Neural progenitor cell (in vitro differentiated cells): ENCODE data around the gene SBSN. TPM values are rescaled to one million over a fixed set of nuclear protein-coding genes. Genes with fewer than 3 reads are reported as not detected.
A peak's percentile ranks its signal among the peaks of the same experiment; 100 is the strongest.

Source experiments
- DNase-seq: peaks from one replicate; pipeline ENCODE4 v3.0.0-alpha.2; 2016; ENCODE audit warnings: low spot score
- H2AFZ ChIP-seq: fragments of 200-600 bp; sonication (generic); replicated peaks from 2 replicates; pipeline ENCODE4 v1.6.1; 2016; ENCODE audit warnings: antibody characterized with exemption
- H3F3A ChIP-seq: fragments of 200-600 bp; sonication (generic); 2 replicates; pipeline ENCODE4 v1.6.1; 2016; ENCODE audit warnings: antibody characterized with exemption, low read depth
- H3K27ac ChIP-seq: fragments of 200-600 bp; sonication (generic); 2 replicates; pipeline ENCODE4 v1.5.1; 2016; ENCODE audit warnings: mild to moderate bottlenecking
- H3K27me3 ChIP-seq: fragments of 200-600 bp; sonication (generic); 2 replicates; pipeline ENCODE4 v1.6.1; 2016; ENCODE audit warnings: mild to moderate bottlenecking, moderate library complexity
- H3K36me3 ChIP-seq: fragments of 200-600 bp; sonication (generic); 2 replicates; pipeline ENCODE4 v1.5.1; 2016
- H3K4me1 ChIP-seq: fragments of 200-600 bp; sonication (generic); 2 replicates; pipeline ENCODE4 v1.6.1; 2016; ENCODE audit warnings: mixed run types
- H3K4me2 ChIP-seq: fragments of 200-600 bp; sonication (generic); 2 replicates; pipeline ENCODE4 v1.6.1; 2016
- H3K4me3 ChIP-seq: fragments of 200-600 bp; sonication (generic); 2 replicates; pipeline ENCODE4 v1.5.1; 2016
- H3K79me2 ChIP-seq: fragments of 200-600 bp; sonication (generic); 2 replicates; pipeline ENCODE4 v1.6.1; 2016; ENCODE audit warnings: low read depth
- H3K9ac ChIP-seq: fragments of 200-600 bp; sonication (generic); 2 replicates; pipeline ENCODE4 v1.6.1; 2016
- H3K9me3 ChIP-seq: fragments of 200-600 bp; sonication (generic); 2 replicates; pipeline ENCODE4 v1.5.1; 2016; ENCODE audit warnings: low read depth
- H4K20me1 ChIP-seq: fragments of 200-600 bp; sonication (generic); 2 replicates; pipeline ENCODE4 v1.6.1; 2016; ENCODE audit warnings: low read depth
- H3K27ac Mint-ChIP-seq: 3 replicates; pipeline ENCODE4 v1.8.0; 2021; ENCODE audit warnings: mixed read lengths
- H3K27me3 Mint-ChIP-seq: 2 replicates; pipeline ENCODE4 v1.8.0; 2022; ENCODE audit warnings: low read depth, mild to moderate bottlenecking, inconsistent platforms, moderate library complexity, mixed read lengths; ENCODE audit not compliant: insufficient read depth
- H3K36me3 Mint-ChIP-seq: 3 replicates; pipeline ENCODE4 v1.8.0; 2021; ENCODE audit warnings: mixed read lengths
- H3K4me1 Mint-ChIP-seq: 3 replicates; pipeline ENCODE4 v1.8.0; 2021; ENCODE audit warnings: mixed read lengths
- H3K4me3 Mint-ChIP-seq: 3 replicates; pipeline ENCODE4 v1.8.0; 2021; ENCODE audit warnings: mild to moderate bottlenecking, moderate library complexity, mixed read lengths
- H3K9me3 Mint-ChIP-seq: 3 replicates; pipeline ENCODE4 v1.8.0; 2020; ENCODE audit warnings: mixed read lengths
- EZH2 ChIP-seq: fragments of 200-600 bp; sonication (generic); IDR thresholded peaks from 2 replicates; pipeline ENCODE4 v1.6.1; 2017; ENCODE audit warnings: antibody characterized with exemption, mild to moderate bottlenecking, moderate library complexity
- EZH2phosphoT487 ChIP-seq: fragments of 200-600 bp; sonication (generic); IDR thresholded peaks from 2 replicates; pipeline ENCODE4 v1.6.1; 2017; ENCODE audit warnings: antibody characterized with exemption
- total RNA-seq: library from RNA; depleted of rRNA; stranded (reverse); fragments of >200 nt; gene quantifications from 2 replicates; pipeline ENCODE4 v1.2.3, GENCODE V29; 2015; ENCODE audit warnings: low replicate concordance
- TF ChIP-seq, protein P1 (sequence below): fragments of 200-600 bp; sonication (generic); IDR thresholded peaks from 2 replicates; pipeline ENCODE4 v1.5.1; 2017; ENCODE audit warnings: antibody characterized with exemption, mild to moderate bottlenecking

The SBSN gene
- total RNA-seq, 1 donor from 2014 or later, result not detected

DNA sequence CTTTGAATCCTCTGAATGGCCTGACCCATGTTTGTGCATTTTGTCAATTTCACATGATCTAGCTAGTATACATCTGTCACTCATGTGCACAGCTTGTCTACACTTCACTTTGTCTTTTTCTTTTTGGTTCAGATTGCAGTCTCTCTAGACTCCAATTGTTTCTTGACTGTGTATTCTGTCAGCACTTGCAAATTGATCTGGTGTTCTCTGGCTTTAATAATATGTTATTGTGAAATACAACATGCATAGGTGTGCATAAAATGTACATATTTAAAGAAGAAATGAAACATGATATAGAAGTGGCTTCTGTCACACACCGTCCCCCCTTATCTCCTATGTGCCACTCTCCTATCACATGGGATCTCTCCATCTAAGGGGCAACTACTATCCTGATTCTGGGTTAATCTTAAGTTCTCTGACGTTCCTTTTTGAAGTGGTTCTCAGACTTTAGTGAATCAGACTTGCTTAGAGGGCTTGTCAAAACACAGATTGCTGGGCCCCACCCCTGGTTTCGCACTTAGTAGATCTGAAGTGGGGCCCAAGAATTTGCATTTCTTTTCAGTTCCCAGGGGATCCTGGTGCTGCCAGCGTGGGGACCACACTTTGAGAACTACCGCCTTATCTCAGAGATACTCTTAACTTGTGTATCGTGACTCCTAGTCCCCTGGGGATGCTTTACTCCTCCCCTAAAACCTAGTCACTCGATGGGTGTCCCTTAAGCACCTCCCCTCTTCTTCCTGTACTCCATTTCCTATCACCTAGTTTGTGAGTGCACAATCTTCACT is 43.7 kb downstream of the SBSN start:
- H3K27me3 ChIP-seq, result no peaks in the 10 kb centered on the region
- H3K9me3 ChIP-seq, result no peaks in the 10 kb centered on the region
- no peak for DNase-seq
- no peak overlapping the region for H3K9ac ChIP-seq
- H2AFZ ChIP-seq, result no peak overlapping the region
- H3K27ac ChIP-seq, result no peak overlapping the region
- no peak overlapping the region for H3K4me3 ChIP-seq
- no peak for TF ChIP-seq EZH2
- TF ChIP-seq EZH2phosphoT487, result no peak
- TF ChIP-seq, protein P1, sequence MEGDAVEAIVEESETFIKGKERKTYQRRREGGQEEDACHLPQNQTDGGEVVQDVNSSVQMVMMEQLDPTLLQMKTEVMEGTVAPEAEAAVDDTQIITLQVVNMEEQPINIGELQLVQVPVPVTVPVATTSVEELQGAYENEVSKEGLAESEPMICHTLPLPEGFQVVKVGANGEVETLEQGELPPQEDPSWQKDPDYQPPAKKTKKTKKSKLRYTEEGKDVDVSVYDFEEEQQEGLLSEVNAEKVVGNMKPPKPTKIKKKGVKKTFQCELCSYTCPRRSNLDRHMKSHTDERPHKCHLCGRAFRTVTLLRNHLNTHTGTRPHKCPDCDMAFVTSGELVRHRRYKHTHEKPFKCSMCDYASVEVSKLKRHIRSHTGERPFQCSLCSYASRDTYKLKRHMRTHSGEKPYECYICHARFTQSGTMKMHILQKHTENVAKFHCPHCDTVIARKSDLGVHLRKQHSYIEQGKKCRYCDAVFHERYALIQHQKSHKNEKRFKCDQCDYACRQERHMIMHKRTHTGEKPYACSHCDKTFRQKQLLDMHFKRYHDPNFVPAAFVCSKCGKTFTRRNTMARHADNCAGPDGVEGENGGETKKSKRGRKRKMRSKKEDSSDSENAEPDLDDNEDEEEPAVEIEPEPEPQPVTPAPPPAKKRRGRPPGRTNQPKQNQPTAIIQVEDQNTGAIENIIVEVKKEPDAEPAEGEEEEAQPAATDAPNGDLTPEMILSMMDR, result no peak
- no peaks in the 10 kb centered on the region for H4K20me1 ChIP-seq
- Mint-ChIP-seq H3K4me1 (no peaks in the 10 kb centered on the region), H3K27me3 (peaks cover 8% of the 10 kb centered on the region), H3K4me3 (no peak overlapping the region), H3K9me3 (no peaks in the 10 kb centered on the region), H3K36me3 (no peaks in the 10 kb centered on the region), H3K27ac (no peak overlapping the region)
- H3F3A ChIP-seq, result no peaks in the 10 kb centered on the region
- no peaks in the 10 kb centered on the region for H3K79me2 ChIP-seq
- H3K4me2 ChIP-seq, result no peak overlapping the region
- H3K4me1 ChIP-seq, result no peaks in the 10 kb centered on the region
- H3K36me3 ChIP-seq, result no peaks in the 10 kb centered on the region

DNA sequence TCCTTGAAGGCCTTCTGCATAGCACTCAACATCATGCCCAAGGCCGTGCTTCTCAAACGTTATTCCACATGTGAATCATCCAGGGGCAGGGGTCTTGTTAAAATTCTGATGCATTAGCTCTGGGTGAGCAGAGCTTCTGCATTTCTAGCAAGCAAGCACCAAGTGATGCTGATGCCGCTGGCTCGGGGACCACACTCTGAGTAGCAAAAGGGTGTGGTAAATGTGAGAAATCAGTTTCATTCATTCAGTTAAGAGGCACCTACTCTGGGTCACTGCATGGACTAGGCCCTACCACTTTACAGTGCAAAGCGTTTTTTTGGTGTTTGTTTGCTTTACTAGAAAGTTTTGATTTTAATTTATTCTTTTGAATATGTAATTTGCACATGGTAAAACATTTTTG is 45.0 kb downstream of the SBSN start:
- no peaks in the 10 kb centered on the region for H3K79me2 ChIP-seq

DNA sequence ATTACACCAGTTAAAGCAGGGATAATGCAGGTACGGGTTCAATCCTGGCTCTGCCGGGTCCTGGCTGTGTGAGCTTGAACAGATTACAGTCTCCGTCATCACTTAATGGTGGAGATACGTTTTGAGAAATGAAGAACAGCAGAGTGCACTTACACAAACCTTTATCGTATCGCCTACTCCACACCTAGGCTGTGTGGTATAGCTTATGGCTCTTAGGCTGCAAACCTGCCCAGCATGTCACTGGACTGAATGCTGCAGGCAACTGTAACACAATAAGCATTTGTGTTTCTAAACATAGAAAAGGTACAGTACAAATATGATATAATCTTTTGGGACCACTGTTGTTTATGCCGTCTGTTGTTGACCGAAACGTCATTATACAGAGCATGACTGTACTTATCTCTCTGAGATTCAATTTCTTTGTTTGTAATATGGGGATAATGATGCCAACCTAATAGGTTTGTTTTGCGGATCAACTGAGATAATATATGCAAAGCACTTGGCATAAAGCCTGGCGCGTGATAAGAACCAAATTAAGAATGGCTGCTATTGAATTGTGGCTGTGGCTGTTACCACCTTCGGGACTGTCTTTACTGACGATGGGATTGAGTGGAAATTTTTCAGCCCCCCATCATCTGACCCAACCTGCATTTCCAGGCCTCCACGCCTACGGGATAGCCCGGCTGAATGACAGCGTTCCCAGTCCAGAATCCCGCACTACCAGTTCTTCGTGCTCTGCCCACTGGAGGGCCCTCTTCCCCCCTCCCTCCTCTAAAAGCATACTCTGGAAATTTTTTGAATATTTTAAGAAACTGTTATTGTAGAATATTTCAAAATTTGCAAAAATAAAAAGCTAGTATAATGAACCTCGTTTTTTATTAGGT is 49.1 kb downstream of the SBSN start:
- no peaks in the 10 kb centered on the region for H3K79me2 ChIP-seq
- H3K9me3 ChIP-seq, result no peaks in the 10 kb centered on the region
- H3K4me3 Mint-ChIP-seq, result no peak overlapping the region
- no peaks in the 10 kb centered on the region for H3K36me3 ChIP-seq
- H2AFZ ChIP-seq, result no peak overlapping the region
- H3K4me2 ChIP-seq, result no peak overlapping the region
- H3K36me3 Mint-ChIP-seq, result no peaks in the 10 kb centered on the region
- no peaks in the 10 kb centered on the region for H3K4me1 Mint-ChIP-seq
- H3K27me3 Mint-ChIP-seq, result peaks cover 7% of the 10 kb centered on the region
- H4K20me1 ChIP-seq, result no peaks in the 10 kb centered on the region
- no peaks in the 10 kb centered on the region for H3F3A ChIP-seq
- no peak overlapping the region for H3K27ac ChIP-seq
- H3K9me3 Mint-ChIP-seq, result no peaks in the 10 kb centered on the region
- no peaks in the 10 kb centered on the region for H3K27me3 ChIP-seq
- H3K9ac ChIP-seq, result no peak overlapping the region
- no peak overlapping the region for H3K27ac Mint-ChIP-seq
- no peaks in the 10 kb centered on the region for H3K4me1 ChIP-seq
- TF ChIP-seq, protein P1, result peak; percentile 33
- no peak for TF ChIP-seq EZH2phosphoT487
- no peak for DNase-seq
- no peak overlapping the region for H3K4me3 ChIP-seq

More for the DNA sequence above, 45.0 kb downstream of the SBSN start:
- Histone ChIP-seq H3K36me3 (no peaks in the 10 kb centered on the region), H3K27ac (no peak overlapping the region), H3K4me3 (no peak overlapping the region), H3K9me3 (no peaks in the 10 kb centered on the region), H3K9ac (no peak overlapping the region), H3K4me2 (no peak overlapping the region), H3F3A (no peaks in the 10 kb centered on the region), H4K20me1 (no peaks in the 10 kb centered on the region), H3K4me1 (no peaks in the 10 kb centered on the region), H2AFZ (no peak overlapping the region), H3K27me3 (no peaks in the 10 kb centered on the region)
- H3K9me3 Mint-ChIP-seq, result no peaks in the 10 kb centered on the region
- no peak overlapping the region for H3K27ac Mint-ChIP-seq
- no peaks in the 10 kb centered on the region for H3K36me3 Mint-ChIP-seq
- H3K27me3 Mint-ChIP-seq, result peaks cover 8% of the 10 kb centered on the region
- no peaks in the 10 kb centered on the region for H3K4me1 Mint-ChIP-seq
- no peak for DNase-seq
- TF ChIP-seq EZH2 (no peak), EZH2phosphoT487 (no peak)
- TF ChIP-seq, protein P1, result no peak
- no peak overlapping the region for H3K4me3 Mint-ChIP-seq
